Keratinocyte (primary cell): Measurements from ENCODE around the gene FBXL13. TPM values are rescaled to one million over a fixed set of nuclear protein-coding genes. Genes with fewer than 3 reads are reported as not detected.

Experiments used
- DNase-seq: peaks from one replicate; pipeline ENCODE4 v3.0.0-alpha.2; 2011; ENCODE audit warnings: low read depth, missing footprints, low spot score
- FAIRE-seq: peaks from 2 replicates; lab custom pipeline; 2011; peaks lifted over from hg19 to GRCh38; lab: Jason Lieb, UNC
- H2AFZ ChIP-seq: 2 replicates; pipeline ENCODE4 v1.6.0; 2012; ENCODE audit warnings: low read length, control low read depth, inconsistent platforms; ENCODE audit not compliant: control insufficient read depth
- H3K27ac ChIP-seq: 2 replicates; pipeline ENCODE4 v1.5.1; 2011; ENCODE audit warnings: low read length; ENCODE audit not compliant: control insufficient read depth, insufficient read depth
- H3K27me3 ChIP-seq: 3 replicates; pipeline ENCODE4 v1.6.0; 2011; ENCODE audit warnings: low read length; ENCODE audit not compliant: control insufficient read depth, insufficient read depth; ENCODE audit errors: extremely low read depth
- H3K36me3 ChIP-seq, 2 experiments: 2 replicates in 1 of 2; 3 replicates in 1 of 2; pipeline ENCODE4 v1.5.1; 2011; ENCODE audit warnings: low read length in 2 of 2, mild to moderate bottlenecking in 1 of 2; ENCODE audit not compliant: control insufficient read depth in 2 of 2, insufficient read depth in 2 of 2; ENCODE audit errors: extremely low read depth in 1 of 2
- H3K4me1 ChIP-seq: 3 replicates; pipeline ENCODE4 v1.5.1; 2011; ENCODE audit warnings: low read length; ENCODE audit not compliant: control insufficient read depth, insufficient read depth; ENCODE audit errors: extremely low read depth
- H3K4me2 ChIP-seq: 3 replicates; pipeline ENCODE4 v1.6.0; 2011; ENCODE audit warnings: low read depth, low read length; ENCODE audit not compliant: control insufficient read depth, insufficient read depth; ENCODE audit errors: extremely low read depth
- H3K4me3 ChIP-seq, 3 experiments: fragments of 200-600 bp in 1 of 3; sonication (generic) in 1 of 3; 2 replicates in 2 of 3; 3 replicates in 1 of 3; pipeline ENCODE4 v1.5.1; 2011 to 2016; ENCODE audit warnings: low read length in 3 of 3, mild to moderate bottlenecking in 3 of 3, control low read depth in 2 of 3, inconsistent platforms in 1 of 3, low read depth in 1 of 3, mixed read lengths in 1 of 3, mixed run types in 1 of 3, moderate library complexity in 1 of 3; ENCODE audit not compliant: control insufficient read depth in 2 of 3, insufficient read depth in 2 of 3; ENCODE audit errors: extremely low read depth in 1 of 3
- H3K79me2 ChIP-seq: 2 replicates; pipeline ENCODE4 v1.6.0; 2012; ENCODE audit warnings: low read length; ENCODE audit not compliant: control insufficient read depth, insufficient read depth
- H3K9ac ChIP-seq: 3 replicates; pipeline ENCODE4 v1.6.0; 2011; ENCODE audit warnings: low read length; ENCODE audit not compliant: control insufficient read depth, insufficient read depth; ENCODE audit errors: extremely low read depth
- H3K9me1 ChIP-seq: 3 replicates; pipeline ENCODE4 v1.6.0; 2011; ENCODE audit warnings: low read length; ENCODE audit not compliant: control insufficient read depth, insufficient read depth; ENCODE audit errors: extremely low read depth
- H3K9me3 ChIP-seq: 2 replicates; pipeline ENCODE4 v1.5.1; 2012; ENCODE audit warnings: low read depth, low read length; ENCODE audit not compliant: control insufficient read depth
- H4K20me1 ChIP-seq: 3 replicates; pipeline ENCODE4 v1.6.0; 2011; ENCODE audit warnings: low read length; ENCODE audit not compliant: control insufficient read depth, insufficient read depth; ENCODE audit errors: extremely low read depth
- CTCF ChIP-seq, 3 experiments: IDR thresholded peaks in 1 of 3; conservative IDR thresholded peaks in 1 of 3; optimal IDR thresholded peaks in 1 of 3; 2 replicates in 2 of 3; 3 replicates in 1 of 3; pipeline versions ENCODE3 to v1.5.1; 2011; ENCODE audit warnings: low read length in 3 of 3, mild to moderate bottlenecking in 3 of 3, moderate library complexity in 2 of 3, control low read depth in 1 of 3, inconsistent platforms in 1 of 3; ENCODE audit not compliant: insufficient read depth in 2 of 3; ENCODE audit errors: extremely low read depth in 1 of 3
- EZH2 ChIP-seq: IDR thresholded peaks from one replicate; pipeline ENCODE4 v1.6.1; 2012; ENCODE audit warnings: inconsistent platforms, mild to moderate bottlenecking, low read length, moderate library complexity
- dilution Hi-C: fragments of 300-500 bp; cut with MboI; formaldehyde crosslinking; loops from one replicate; pipeline ENCODE4 v1.7.0; 2020; ENCODE audit warnings: low sequenced_read_pairs; ENCODE audit not compliant: extremely low pct_ligation_motif_present
- polyA plus RNA-seq, 5 experiments: library from polyadenylated mRNA; depleted of rRNA in 3 of 5; stranded (reverse) in 3 of 5; stranded (forward) in 1 of 5; unstranded in 1 of 5; fragments of >200 nt; gene quantifications; 1 replicate in 1 of 5; 2 replicates in 3 of 5; 3 replicates in 1 of 5; pipeline versions ENCODE4 v1.2.1 to v1.2.3, GENCODE V29; 2011 to 2012; ENCODE audit warnings: missing spikeins in 2 of 5, low read depth in 1 of 5, low replicate concordance in 1 of 5

FBXL13 gene
- polyA plus RNA-seq, 1 donor (not counting 4 experiments of a cell fraction or from before 2014, with no cell fraction given): 0.20 TPM

GRCh38 chr7:102916426-102916825, 158.2 kb downstream of the FBXL13 start:
- no peak overlapping the region for H3K4me2 ChIP-seq
- H4K20me1 ChIP-seq: no peaks in the 10 kb centered on the region
- peak; percentile 71 for FAIRE-seq
- H3K27me3 ChIP-seq: no peaks in the 10 kb centered on the region
- H3K36me3 ChIP-seq: no peaks in the 10 kb centered on the region
- H3K9me3 ChIP-seq: no peaks in the 10 kb centered on the region
- H3K9me1 ChIP-seq: no peaks in the 10 kb centered on the region
- H3K4me3 ChIP-seq: no peak overlapping the region
- H2AFZ ChIP-seq: no peak overlapping the region
- no peak overlapping the region for H3K9ac ChIP-seq
- TF ChIP-seq CTCF (optimal IDR thresholded peaks at IDR 0.05 in 1 of 3, IDR thresholded peaks at IDR 0.05 in 1 of 3, conservative IDR thresholded peaks at IDR 0.05 in 1 of 3; ENCODE audit: extremely low read depth in 1 of 3, insufficient read depth in 2 of 3, low read length in 3 of 3) (no peak), EZH2 (no peak)
- dilution Hi-C loops: no loop called here
- no peak overlapping the region for H3K27ac ChIP-seq
- H3K4me1 ChIP-seq: peaks cover 9% of the 10 kb centered on the region
- no peak for DNase-seq
- H3K79me2 ChIP-seq: no peaks in the 10 kb centered on the region

GRCh38 chr7:102914585-102914984, 160.0 kb downstream of the FBXL13 start:
- no peaks in the 10 kb centered on the region for H4K20me1 ChIP-seq
- no peak overlapping the region for H3K27ac ChIP-seq
- no peaks in the 10 kb centered on the region for H3K27me3 ChIP-seq
- H3K79me2 ChIP-seq: no peaks in the 10 kb centered on the region
- no peak for DNase-seq
- dilution Hi-C loops: no loop called here
- H3K9ac ChIP-seq: no peak overlapping the region
- no peaks in the 10 kb centered on the region for H3K9me3 ChIP-seq
- H3K4me2 ChIP-seq: no peak overlapping the region
- no peaks in the 10 kb centered on the region for H3K36me3 ChIP-seq
- no peak overlapping the region for H3K4me3 ChIP-seq
- H3K4me1 ChIP-seq: peaks cover 9% of the 10 kb centered on the region
- no peak for FAIRE-seq
- H2AFZ ChIP-seq: no peak overlapping the region
- no peak for TF ChIP-seq CTCF (optimal IDR thresholded peaks at IDR 0.05 in 1 of 3, IDR thresholded peaks at IDR 0.05 in 1 of 3, conservative IDR thresholded peaks at IDR 0.05 in 1 of 3; ENCODE audit: extremely low read depth in 1 of 3, insufficient read depth in 2 of 3, low read length in 3 of 3)
- no peak for TF ChIP-seq EZH2
- H3K9me1 ChIP-seq: no peaks in the 10 kb centered on the region
